ENCODE data around the gene SH3BP4.

GRCh38 chr2:234916674-234917073 lies 35.1 kb upstream of the SH3BP4 start:
- no peak for TF ChIP-seq POLR2A (IDR thresholded peaks at IDR 0.05)
- TF ChIP-seq, protein P1, sequence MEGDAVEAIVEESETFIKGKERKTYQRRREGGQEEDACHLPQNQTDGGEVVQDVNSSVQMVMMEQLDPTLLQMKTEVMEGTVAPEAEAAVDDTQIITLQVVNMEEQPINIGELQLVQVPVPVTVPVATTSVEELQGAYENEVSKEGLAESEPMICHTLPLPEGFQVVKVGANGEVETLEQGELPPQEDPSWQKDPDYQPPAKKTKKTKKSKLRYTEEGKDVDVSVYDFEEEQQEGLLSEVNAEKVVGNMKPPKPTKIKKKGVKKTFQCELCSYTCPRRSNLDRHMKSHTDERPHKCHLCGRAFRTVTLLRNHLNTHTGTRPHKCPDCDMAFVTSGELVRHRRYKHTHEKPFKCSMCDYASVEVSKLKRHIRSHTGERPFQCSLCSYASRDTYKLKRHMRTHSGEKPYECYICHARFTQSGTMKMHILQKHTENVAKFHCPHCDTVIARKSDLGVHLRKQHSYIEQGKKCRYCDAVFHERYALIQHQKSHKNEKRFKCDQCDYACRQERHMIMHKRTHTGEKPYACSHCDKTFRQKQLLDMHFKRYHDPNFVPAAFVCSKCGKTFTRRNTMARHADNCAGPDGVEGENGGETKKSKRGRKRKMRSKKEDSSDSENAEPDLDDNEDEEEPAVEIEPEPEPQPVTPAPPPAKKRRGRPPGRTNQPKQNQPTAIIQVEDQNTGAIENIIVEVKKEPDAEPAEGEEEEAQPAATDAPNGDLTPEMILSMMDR (IDR thresholded peaks at IDR 0.05): no peak

All from uterus (tissue), 2 donors.